ENCODE data around the gene RANBP10.
A peak's percentile ranks its signal among the peaks of the same experiment; 100 is the strongest.

The RANBP10 gene

GRCh38 chr16:67814567-67814966 lies 8.2 kb upstream of the RANBP10 start:
- H3K4me3 Mint-ChIP-seq: no peak overlapping the region
- no peak overlapping the region for H3K27ac Mint-ChIP-seq (ENCODE audit: low read depth)
- DNase-seq (ENCODE audit: low spot score in 2 of 2) (no peak), ATAC-seq (replicated peaks; ENCODE audit: extremely low read depth, poor library complexity, severe bottlenecking) (no peak)
- no peaks in the 10 kb centered on the region for H3K4me1 Mint-ChIP-seq
- H3K27me3 Mint-ChIP-seq: no peaks in the 10 kb centered on the region
- no peaks in the 10 kb centered on the region for H3K36me3 Mint-ChIP-seq (ENCODE audit: insufficient read depth)
- H3K9me3 Mint-ChIP-seq: no peaks in the 10 kb centered on the region

DNA sequence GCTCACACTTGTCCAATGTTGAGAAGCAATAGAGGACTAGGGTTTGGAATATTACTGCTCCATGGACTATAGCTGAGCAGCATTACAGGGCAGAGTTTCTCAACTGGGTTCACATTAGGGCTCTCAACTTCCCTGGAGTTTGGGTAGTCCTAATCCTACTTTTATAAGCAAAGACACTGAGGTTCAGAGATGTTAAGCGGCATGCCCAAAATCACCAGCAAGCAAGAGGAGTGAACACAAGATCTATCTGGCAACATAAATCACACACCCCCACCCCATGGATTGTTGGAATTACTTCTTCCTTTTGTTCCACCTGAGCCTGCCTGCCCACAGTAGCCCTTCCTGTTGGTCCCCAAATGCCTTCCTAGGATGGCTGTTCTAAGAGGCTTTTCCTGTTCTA lies 5.5 kb upstream of the RANBP10 start:
- no peak for ATAC-seq (replicated peaks; ENCODE audit: extremely low read depth, poor library complexity, severe bottlenecking)
- Mint-ChIP-seq H3K4me3 (no peak overlapping the region), H3K27ac (ENCODE audit: low read depth) (no peak overlapping the region), H3K4me1 (peaks cover 3% of the 10 kb centered on the region), H3K36me3 (ENCODE audit: insufficient read depth) (no peaks in the 10 kb centered on the region), H3K9me3 (no peaks in the 10 kb centered on the region), H3K27me3 (no peaks in the 10 kb centered on the region)
- no peak for DNase-seq (ENCODE audit: low spot score in 2 of 2)

DNA sequence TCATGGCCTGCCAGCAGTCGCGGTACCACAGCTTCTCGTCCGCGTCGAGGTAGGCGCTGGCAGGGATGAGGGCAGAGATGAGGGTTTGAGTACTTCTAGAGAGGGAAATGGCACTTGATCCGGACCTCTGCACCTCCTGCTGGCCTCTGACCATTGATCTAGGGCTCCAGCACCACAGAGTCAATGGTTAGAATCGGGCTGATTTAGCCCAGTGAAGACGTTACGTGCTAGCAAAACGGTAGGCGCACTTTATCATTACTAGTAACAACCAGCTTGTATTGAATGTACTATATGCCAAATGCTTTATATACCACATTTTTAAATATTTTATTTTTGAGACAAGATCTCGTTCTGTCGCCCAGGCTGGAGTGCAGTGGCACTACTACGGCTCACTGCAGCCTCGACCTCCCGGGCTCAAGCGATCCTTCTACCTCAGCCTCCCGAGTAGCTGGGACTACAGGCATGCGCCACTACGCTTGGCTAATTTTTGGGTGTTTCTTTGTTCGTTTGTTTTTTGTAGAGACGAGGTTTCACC lies 855 bp upstream of the RANBP10 start:
- H3K27me3 Mint-ChIP-seq: no peaks in the 10 kb centered on the region

GRCh38 chr16:67805718-67806427 lies 487 bp downstream of the RANBP10 start:
- Mint-ChIP-seq H3K4me3 (peak overlapping the region; percentile 78), H3K4me1 (peaks cover 31% of the 10 kb centered on the region), H3K36me3 (ENCODE audit: insufficient read depth) (peaks cover 13% of the 10 kb centered on the region), H3K9me3 (no peaks in the 10 kb centered on the region), H3K27me3 (no peaks in the 10 kb centered on the region), H3K27ac (ENCODE audit: low read depth) (peak overlapping the region; percentile 88)
- DNase-seq (ENCODE audit: low spot score in 2 of 2): no peak
- no peak for ATAC-seq (replicated peaks; ENCODE audit: extremely low read depth, poor library complexity, severe bottlenecking)

More for the DNA sequence above, 855 bp upstream of the RANBP10 start:
- H3K27ac Mint-ChIP-seq (ENCODE audit: low read depth): peak overlapping the region; percentile 88
- ATAC-seq (replicated peaks; ENCODE audit: extremely low read depth, poor library complexity, severe bottlenecking): no peak
- peaks cover 11% of the 10 kb centered on the region for H3K36me3 Mint-ChIP-seq (ENCODE audit: insufficient read depth)
- H3K4me1 Mint-ChIP-seq: peaks cover 18% of the 10 kb centered on the region
- no peaks in the 10 kb centered on the region for H3K9me3 Mint-ChIP-seq
- DNase-seq (ENCODE audit: low spot score in 2 of 2): no peak
- peak overlapping the region; percentile 78 for H3K4me3 Mint-ChIP-seq

- peak overlapping the region; percentile 88 for H3K27ac Mint-ChIP-seq (ENCODE audit: low read depth)
- peaks cover 40% of the 10 kb centered on the region for H3K4me1 Mint-ChIP-seq
- no peaks in the 10 kb centered on the region for H3K9me3 Mint-ChIP-seq
- H3K4me3 Mint-ChIP-seq: peak overlapping the region; percentile 78
- DNase-seq (ENCODE audit: low spot score in 2 of 2) (no peak), ATAC-seq (replicated peaks; ENCODE audit: extremely low read depth, poor library complexity, severe bottlenecking) (no peak)
- no peaks in the 10 kb centered on the region for H3K27me3 Mint-ChIP-seq
- H3K36me3 Mint-ChIP-seq (ENCODE audit: insufficient read depth): peaks cover 18% of the 10 kb centered on the region
These were observed 1.4 kb downstream of the RANBP10 start for GRCh38 chr16:67804853-67805542.

- peaks cover 18% of the 10 kb centered on the region for H3K36me3 Mint-ChIP-seq (ENCODE audit: insufficient read depth)
- H3K27me3 Mint-ChIP-seq: no peaks in the 10 kb centered on the region
- peak overlapping the region; percentile 25 for H3K4me3 Mint-ChIP-seq
- DNase-seq (ENCODE audit: low spot score in 2 of 2) (no peak), ATAC-seq (replicated peaks; ENCODE audit: extremely low read depth, poor library complexity, severe bottlenecking) (no peak)
- no peak overlapping the region for H3K27ac Mint-ChIP-seq (ENCODE audit: low read depth)
- H3K4me1 Mint-ChIP-seq: peaks cover 49% of the 10 kb centered on the region
- H3K9me3 Mint-ChIP-seq: no peaks in the 10 kb centered on the region
These were observed 2.5 kb downstream of the RANBP10 start for GRCh38 chr16:67803894-67804293.

DNA sequence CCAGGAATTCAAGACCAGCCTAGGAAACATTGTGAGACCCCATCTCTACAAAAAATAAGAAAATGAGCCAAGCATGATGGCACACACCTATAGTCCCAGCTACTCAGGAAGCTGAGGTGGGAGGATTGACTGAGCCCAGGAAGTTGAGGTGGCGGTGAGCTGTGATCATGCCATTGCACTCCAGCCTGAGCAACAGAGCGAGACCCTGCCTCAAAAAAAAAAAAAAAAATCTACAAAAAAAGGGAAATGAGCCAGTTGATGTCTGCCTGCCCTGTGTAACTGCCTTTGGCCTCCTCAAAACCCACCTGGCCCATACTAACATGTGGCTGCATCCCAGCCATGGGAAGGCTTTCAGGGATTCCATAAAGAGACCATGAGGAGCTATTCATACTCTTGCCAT lies 4.5 kb downstream of the RANBP10 start:
- H3K36me3 Mint-ChIP-seq (ENCODE audit: insufficient read depth): peaks cover 26% of the 10 kb centered on the region
- no peaks in the 10 kb centered on the region for H3K9me3 Mint-ChIP-seq
- DNase-seq (ENCODE audit: low spot score in 2 of 2): no peak
- H3K27me3 Mint-ChIP-seq: no peaks in the 10 kb centered on the region
- H3K4me1 Mint-ChIP-seq: peaks cover 59% of the 10 kb centered on the region
- H3K27ac Mint-ChIP-seq (ENCODE audit: low read depth): no peak overlapping the region
- ATAC-seq (replicated peaks; ENCODE audit: extremely low read depth, poor library complexity, severe bottlenecking): no peak
- H3K4me3 Mint-ChIP-seq: peak overlapping the region; percentile 34

DNA sequence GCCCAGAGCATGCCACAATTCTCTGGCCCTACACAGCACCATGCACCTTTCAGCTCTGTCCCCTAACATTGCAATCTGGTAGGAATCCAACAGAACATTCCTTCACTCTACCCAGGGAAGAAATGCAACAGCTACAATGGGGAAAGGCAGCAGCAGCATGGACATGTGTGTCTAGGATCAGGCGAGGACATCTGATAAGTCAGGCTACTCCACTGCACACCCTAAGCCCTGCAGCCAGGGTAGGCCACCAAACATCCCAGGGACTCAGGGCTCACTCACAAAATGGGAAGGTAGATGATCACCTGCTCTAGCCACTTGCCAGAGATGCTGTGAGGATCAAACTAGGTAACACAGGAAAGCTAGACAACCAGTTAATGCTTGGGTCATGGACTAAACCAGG lies 5.1 kb downstream of the RANBP10 start:
- Mint-ChIP-seq H3K4me1 (peaks cover 64% of the 10 kb centered on the region), H3K27ac (ENCODE audit: low read depth) (no peak overlapping the region), H3K27me3 (no peaks in the 10 kb centered on the region), H3K4me3 (peak overlapping the region; percentile 34), H3K9me3 (no peaks in the 10 kb centered on the region), H3K36me3 (ENCODE audit: insufficient read depth) (peaks cover 29% of the 10 kb centered on the region)
- ATAC-seq (replicated peaks; ENCODE audit: extremely low read depth, poor library complexity, severe bottlenecking) (no peak), DNase-seq (ENCODE audit: low spot score in 2 of 2) (no peak)

- no peaks in the 10 kb centered on the region for H3K9me3 Mint-ChIP-seq
- H3K27ac Mint-ChIP-seq (ENCODE audit: low read depth): no peak overlapping the region
- ATAC-seq (replicated peaks; ENCODE audit: extremely low read depth, poor library complexity, severe bottlenecking) (no peak), DNase-seq (ENCODE audit: low spot score in 2 of 2) (no peak)
- peaks cover 61% of the 10 kb centered on the region for H3K4me1 Mint-ChIP-seq
- H3K4me3 Mint-ChIP-seq: no peak overlapping the region
- H3K36me3 Mint-ChIP-seq (ENCODE audit: insufficient read depth): peaks cover 25% of the 10 kb centered on the region
- no peaks in the 10 kb centered on the region for H3K27me3 Mint-ChIP-seq
These were observed 5.9 kb downstream of the RANBP10 start for GRCh38 chr16:67800338-67800926.

- Mint-ChIP-seq H3K4me1 (peaks cover 45% of the 10 kb centered on the region), H3K9me3 (no peaks in the 10 kb centered on the region), H3K36me3 (ENCODE audit: insufficient read depth) (peaks cover 18% of the 10 kb centered on the region), H3K27me3 (no peaks in the 10 kb centered on the region), H3K27ac (ENCODE audit: low read depth) (no peak overlapping the region), H3K4me3 (no peak overlapping the region)
- ATAC-seq (replicated peaks; ENCODE audit: extremely low read depth, poor library complexity, severe bottlenecking) (no peak), DNase-seq (ENCODE audit: low spot score in 2 of 2) (no peak)
These were observed 10.2 kb downstream of the RANBP10 start for GRCh38 chr16:67796099-67796718.

DNA sequence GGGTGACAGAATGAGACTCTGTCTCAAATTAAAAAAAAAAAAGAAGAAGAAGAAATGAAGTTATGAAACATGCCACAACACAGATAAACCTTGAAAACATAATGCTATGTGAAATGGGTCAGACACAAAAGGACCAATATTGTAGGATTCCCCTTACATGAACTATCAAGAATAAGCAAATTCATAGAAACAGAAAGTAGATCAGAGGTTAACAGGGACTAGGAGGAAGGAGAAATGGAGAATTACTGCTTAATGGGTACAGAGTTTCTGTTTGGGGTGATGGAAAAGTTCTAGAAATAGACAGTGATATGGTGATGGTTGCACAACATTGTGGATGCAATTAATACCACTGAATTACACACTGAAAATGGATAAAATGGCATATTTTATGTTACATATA lies 16.3 kb downstream of the RANBP10 start:
- no peaks in the 10 kb centered on the region for H3K27me3 Mint-ChIP-seq
- peaks cover 6% of the 10 kb centered on the region for H3K36me3 Mint-ChIP-seq (ENCODE audit: insufficient read depth)
- no peak for ATAC-seq (replicated peaks; ENCODE audit: extremely low read depth, poor library complexity, severe bottlenecking)
- no peak overlapping the region for H3K4me3 Mint-ChIP-seq
- DNase-seq (ENCODE audit: low spot score in 2 of 2): no peak
- no peak overlapping the region for H3K27ac Mint-ChIP-seq (ENCODE audit: low read depth)
- no peaks in the 10 kb centered on the region for H3K9me3 Mint-ChIP-seq
- peaks cover 9% of the 10 kb centered on the region for H3K4me1 Mint-ChIP-seq

GRCh38 chr16:67786491-67786890 lies 19.9 kb downstream of the RANBP10 start:
- Mint-ChIP-seq H3K4me3 (no peak overlapping the region), H3K4me1 (peaks cover 14% of the 10 kb centered on the region), H3K9me3 (no peaks in the 10 kb centered on the region), H3K36me3 (ENCODE audit: insufficient read depth) (peaks cover 3% of the 10 kb centered on the region), H3K27ac (ENCODE audit: low read depth) (no peak overlapping the region), H3K27me3 (no peaks in the 10 kb centered on the region)
- DNase-seq (ENCODE audit: low spot score in 2 of 2): no peak
- no peak for ATAC-seq (replicated peaks; ENCODE audit: extremely low read depth, poor library complexity, severe bottlenecking)

All from central memory CD8-positive, alpha-beta T cell (primary cell).